Right atrium auricular region (tissue), 2 donors: Measurements from ENCODE around the gene SLX4IP. TPM values are rescaled to one million over a fixed set of nuclear protein-coding genes. Genes with fewer than 3 reads are reported as not detected.

Source experiments
- DNase-seq: peaks from one replicate; pipeline ENCODE4 v3.0.0-alpha.2; 2019; ENCODE audit warnings: low spot score
- H3K27ac ChIP-seq, 2 donors: fragments of 200-600 bp; sonication (generic); 1 replicate in 1 of 2; 2 replicates in 1 of 2; pipeline ENCODE4 v1.5.1; 2016 to 2019
- H3K27me3 ChIP-seq, 2 donors: fragments of 200-600 bp; sonication (generic); one replicate each; pipeline versions ENCODE4 v1.5.1 to v1.6.0; 2017 to 2019
- H3K36me3 ChIP-seq: fragments of 200-600 bp; sonication (generic); one replicate; pipeline ENCODE4 v1.5.1; 2016
- H3K4me1 ChIP-seq, 2 donors: fragments of 200-600 bp; sonication (generic); one replicate each; pipeline versions ENCODE4 v1.5.1 to v1.6.0; 2017 to 2019
- H3K4me3 ChIP-seq, 2 donors: fragments of 200-600 bp; sonication (generic); 1 replicate in 1 of 2; 2 replicates in 1 of 2; pipeline ENCODE4 v1.5.1; 2017 to 2019; ENCODE audit warnings: mild to moderate bottlenecking in 1 of 2, moderate library complexity in 1 of 2
- H3K9me3 ChIP-seq, 2 donors: fragments of 200-600 bp; sonication (generic); one replicate each; pipeline ENCODE4 v1.5.1; 2019
- total RNA-seq, 2 donors: library from RNA; depleted of rRNA; stranded (reverse); fragments of >200 nt; gene quantifications; one replicate each; pipeline ENCODE4 v1.1.0, GENCODE V29; 2016
- TF ChIP-seq, protein P1 (sequence below), 2 donors: fragments of 200-600 bp; sonication (generic); IDR thresholded peaks; one replicate each; pipeline ENCODE4 v1.5.1; 2019; ENCODE audit warnings: antibody characterized with exemption in 2 of 2

SLX4IP gene
- total RNA-seq, 2 donors from 2014 or later, result 1.1 to 2.0 TPM

DNA sequence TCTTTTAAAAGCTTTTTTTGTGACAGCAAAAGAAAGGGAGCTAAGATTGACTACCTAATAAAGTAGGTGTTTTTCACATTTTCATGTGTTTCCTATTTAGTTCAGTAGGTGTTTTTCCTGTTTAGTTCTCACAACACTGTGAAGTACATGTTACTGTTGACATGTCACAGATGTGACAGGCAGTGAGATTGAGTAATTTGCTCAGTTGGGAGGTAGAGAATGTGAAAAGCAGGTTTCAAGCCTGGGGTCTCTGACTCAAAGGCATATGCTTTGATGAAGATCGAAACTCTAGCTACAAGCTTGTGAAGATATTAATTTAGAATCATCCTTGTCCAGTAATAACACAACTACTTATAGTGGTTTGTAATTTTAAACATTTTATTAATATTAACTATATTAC lies 43.1 kb downstream of the SLX4IP start:
- Histone ChIP-seq H3K9me3 (no peaks in the 10 kb centered on the region), H3K27me3 (no peaks in the 10 kb centered on the region), H3K4me3 (no peak overlapping the region), H3K27ac (no peak overlapping the region), H3K4me1 (peaks cover 0 to 22% of the 10 kb centered on the region in 2 donors), H3K36me3 (no peaks in the 10 kb centered on the region)
- TF ChIP-seq, protein P1, sequence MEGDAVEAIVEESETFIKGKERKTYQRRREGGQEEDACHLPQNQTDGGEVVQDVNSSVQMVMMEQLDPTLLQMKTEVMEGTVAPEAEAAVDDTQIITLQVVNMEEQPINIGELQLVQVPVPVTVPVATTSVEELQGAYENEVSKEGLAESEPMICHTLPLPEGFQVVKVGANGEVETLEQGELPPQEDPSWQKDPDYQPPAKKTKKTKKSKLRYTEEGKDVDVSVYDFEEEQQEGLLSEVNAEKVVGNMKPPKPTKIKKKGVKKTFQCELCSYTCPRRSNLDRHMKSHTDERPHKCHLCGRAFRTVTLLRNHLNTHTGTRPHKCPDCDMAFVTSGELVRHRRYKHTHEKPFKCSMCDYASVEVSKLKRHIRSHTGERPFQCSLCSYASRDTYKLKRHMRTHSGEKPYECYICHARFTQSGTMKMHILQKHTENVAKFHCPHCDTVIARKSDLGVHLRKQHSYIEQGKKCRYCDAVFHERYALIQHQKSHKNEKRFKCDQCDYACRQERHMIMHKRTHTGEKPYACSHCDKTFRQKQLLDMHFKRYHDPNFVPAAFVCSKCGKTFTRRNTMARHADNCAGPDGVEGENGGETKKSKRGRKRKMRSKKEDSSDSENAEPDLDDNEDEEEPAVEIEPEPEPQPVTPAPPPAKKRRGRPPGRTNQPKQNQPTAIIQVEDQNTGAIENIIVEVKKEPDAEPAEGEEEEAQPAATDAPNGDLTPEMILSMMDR (IDR thresholded peaks at IDR 0.05), result no peak
- no peak for DNase-seq

DNA sequence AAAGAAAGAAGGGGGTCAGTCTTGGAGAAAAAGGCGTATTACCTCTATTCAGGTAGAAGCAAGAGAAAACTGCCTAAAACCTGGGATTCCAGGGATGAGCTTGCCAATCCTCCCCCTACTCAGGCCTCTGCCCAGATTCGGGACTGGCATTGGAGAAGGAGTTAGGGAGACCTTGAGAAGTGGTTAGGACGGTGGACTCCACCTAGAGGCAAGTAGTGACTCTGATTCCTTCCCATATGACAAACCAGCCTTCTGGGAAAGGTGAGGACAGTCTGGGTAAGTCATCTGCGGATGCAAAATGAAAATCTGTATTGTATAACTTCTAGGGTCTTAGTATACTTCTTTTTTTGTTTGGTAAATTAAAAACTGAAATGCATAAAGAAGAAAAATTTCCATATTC lies 43.8 kb downstream of the SLX4IP start:
- H3K4me1 ChIP-seq, result peaks cover 0 to 22% of the 10 kb centered on the region in 2 donors
- TF ChIP-seq, protein P1 (IDR thresholded peaks at IDR 0.05), result no peak
- no peak for DNase-seq

DNA sequence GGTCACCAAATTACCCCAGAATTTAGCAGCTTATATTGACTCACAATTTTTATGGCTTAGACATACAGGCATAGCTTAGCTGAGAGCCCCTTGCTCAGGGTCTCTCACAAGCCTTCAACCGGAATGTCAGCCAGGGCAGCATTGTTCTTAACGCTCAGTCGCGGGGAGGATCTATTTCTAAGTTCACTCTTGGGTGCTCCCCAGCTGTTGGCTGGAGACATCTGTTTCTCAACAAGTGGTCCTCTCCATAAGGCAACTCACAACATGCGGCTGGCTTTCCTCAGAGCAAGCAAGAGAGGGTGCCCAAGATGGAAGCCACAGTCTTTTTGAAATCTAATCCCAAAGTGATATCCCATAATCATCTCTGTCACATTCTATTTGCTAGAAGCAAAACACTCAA lies 46.6 kb downstream of the SLX4IP start:
- Histone ChIP-seq H3K4me3 (no peak overlapping the region), H3K4me1 (no peaks in the 10 kb centered on the region), H3K27ac (no peak overlapping the region), H3K27me3 (no peaks in the 10 kb centered on the region), H3K9me3 (no peaks in the 10 kb centered on the region), H3K36me3 (no peaks in the 10 kb centered on the region)
- TF ChIP-seq, protein P1 (IDR thresholded peaks at IDR 0.05), result no peak
- DNase-seq, result no peak

More for the DNA sequence above, 43.8 kb downstream of the SLX4IP start:
- Histone ChIP-seq H3K4me3 (no peak overlapping the region), H3K36me3 (no peaks in the 10 kb centered on the region), H3K27me3 (no peaks in the 10 kb centered on the region), H3K9me3 (no peaks in the 10 kb centered on the region), H3K27ac (no peak overlapping the region)

- Histone ChIP-seq H3K36me3 (no peaks in the 10 kb centered on the region), H3K27me3 (no peaks in the 10 kb centered on the region), H3K9me3 (no peaks in the 10 kb centered on the region), H3K27ac (no peak overlapping the region), H3K4me1 (peaks cover 0 to 8% of the 10 kb centered on the region in 2 donors), H3K4me3 (no peak overlapping the region)
- TF ChIP-seq, protein P1 (IDR thresholded peaks at IDR 0.05), result no peak
- no peak for DNase-seq
These were observed 48.6 kb downstream of the SLX4IP start for GRCh38 chr20:10483691-10484090.

GRCh38 chr20:10487142-10488136 lies 52.3 kb downstream of the SLX4IP start:
- DNase-seq, result no peak
- Histone ChIP-seq H3K27ac (no peak overlapping the region), H3K27me3 (no peaks in the 10 kb centered on the region), H3K4me3 (no peak overlapping the region), H3K4me1 (peaks cover 0 to 8% of the 10 kb centered on the region in 2 donors), H3K36me3 (no peaks in the 10 kb centered on the region), H3K9me3 (no peaks in the 10 kb centered on the region)
- TF ChIP-seq, protein P1 (IDR thresholded peaks at IDR 0.05), result no peak
